Keratinocyte (primary cell): ENCODE results near the gene KLHL35. TPM values are rescaled to one million over a fixed set of nuclear protein-coding genes. Genes with fewer than 3 reads are reported as not detected.

Source experiments
- DNase-seq: peaks from one replicate; pipeline ENCODE4 v3.0.0-alpha.2; 2011; ENCODE audit warnings: low read depth, missing footprints, low spot score
- FAIRE-seq: peaks from 2 replicates; lab custom pipeline; 2011; peaks lifted over from hg19 to GRCh38; lab: Jason Lieb, UNC
- H2AFZ ChIP-seq: 2 replicates; pipeline ENCODE4 v1.6.0; 2012; ENCODE audit warnings: low read length, control low read depth, inconsistent platforms; ENCODE audit not compliant: control insufficient read depth
- H3K27ac ChIP-seq: 2 replicates; pipeline ENCODE4 v1.5.1; 2011; ENCODE audit warnings: low read length; ENCODE audit not compliant: control insufficient read depth, insufficient read depth
- H3K27me3 ChIP-seq: 3 replicates; pipeline ENCODE4 v1.6.0; 2011; ENCODE audit warnings: low read length; ENCODE audit not compliant: control insufficient read depth, insufficient read depth; ENCODE audit errors: extremely low read depth
- H3K36me3 ChIP-seq, 2 experiments: 2 replicates in 1 of 2; 3 replicates in 1 of 2; pipeline ENCODE4 v1.5.1; 2011; ENCODE audit warnings: low read length in 2 of 2, mild to moderate bottlenecking in 1 of 2; ENCODE audit not compliant: control insufficient read depth in 2 of 2, insufficient read depth in 2 of 2; ENCODE audit errors: extremely low read depth in 1 of 2
- H3K4me1 ChIP-seq: 3 replicates; pipeline ENCODE4 v1.5.1; 2011; ENCODE audit warnings: low read length; ENCODE audit not compliant: control insufficient read depth, insufficient read depth; ENCODE audit errors: extremely low read depth
- H3K4me2 ChIP-seq: 3 replicates; pipeline ENCODE4 v1.6.0; 2011; ENCODE audit warnings: low read depth, low read length; ENCODE audit not compliant: control insufficient read depth, insufficient read depth; ENCODE audit errors: extremely low read depth
- H3K4me3 ChIP-seq, 3 experiments: fragments of 200-600 bp in 1 of 3; sonication (generic) in 1 of 3; 2 replicates in 2 of 3; 3 replicates in 1 of 3; pipeline ENCODE4 v1.5.1; 2011 to 2016; ENCODE audit warnings: low read length in 3 of 3, mild to moderate bottlenecking in 3 of 3, control low read depth in 2 of 3, inconsistent platforms in 1 of 3, low read depth in 1 of 3, mixed read lengths in 1 of 3, mixed run types in 1 of 3, moderate library complexity in 1 of 3; ENCODE audit not compliant: control insufficient read depth in 2 of 3, insufficient read depth in 2 of 3; ENCODE audit errors: extremely low read depth in 1 of 3
- H3K79me2 ChIP-seq: 2 replicates; pipeline ENCODE4 v1.6.0; 2012; ENCODE audit warnings: low read length; ENCODE audit not compliant: control insufficient read depth, insufficient read depth
- H3K9ac ChIP-seq: 3 replicates; pipeline ENCODE4 v1.6.0; 2011; ENCODE audit warnings: low read length; ENCODE audit not compliant: control insufficient read depth, insufficient read depth; ENCODE audit errors: extremely low read depth
- H3K9me1 ChIP-seq: 3 replicates; pipeline ENCODE4 v1.6.0; 2011; ENCODE audit warnings: low read length; ENCODE audit not compliant: control insufficient read depth, insufficient read depth; ENCODE audit errors: extremely low read depth
- H3K9me3 ChIP-seq: 2 replicates; pipeline ENCODE4 v1.5.1; 2012; ENCODE audit warnings: low read depth, low read length; ENCODE audit not compliant: control insufficient read depth
- H4K20me1 ChIP-seq: 3 replicates; pipeline ENCODE4 v1.6.0; 2011; ENCODE audit warnings: low read length; ENCODE audit not compliant: control insufficient read depth, insufficient read depth; ENCODE audit errors: extremely low read depth
- EZH2 ChIP-seq: IDR thresholded peaks from one replicate; pipeline ENCODE4 v1.6.1; 2012; ENCODE audit warnings: inconsistent platforms, mild to moderate bottlenecking, low read length, moderate library complexity
- dilution Hi-C: fragments of 300-500 bp; cut with MboI; formaldehyde crosslinking; loops from one replicate; pipeline ENCODE4 v1.7.0; 2020; ENCODE audit warnings: low sequenced_read_pairs; ENCODE audit not compliant: extremely low pct_ligation_motif_present
- polyA plus RNA-seq, 5 experiments: library from polyadenylated mRNA; depleted of rRNA in 3 of 5; stranded (reverse) in 3 of 5; stranded (forward) in 1 of 5; unstranded in 1 of 5; fragments of >200 nt; gene quantifications; 1 replicate in 1 of 5; 2 replicates in 3 of 5; 3 replicates in 1 of 5; pipeline versions ENCODE4 v1.2.1 to v1.2.3, GENCODE V29; 2011 to 2012; ENCODE audit warnings: missing spikeins in 2 of 5, low read depth in 1 of 5, low replicate concordance in 1 of 5
- TF ChIP-seq, protein P1 (sequence below), 3 experiments: IDR thresholded peaks in 1 of 3; conservative IDR thresholded peaks in 1 of 3; optimal IDR thresholded peaks in 1 of 3; 2 replicates in 2 of 3; 3 replicates in 1 of 3; pipeline versions ENCODE3 to v1.5.1; 2011; ENCODE audit warnings: low read length in 3 of 3, mild to moderate bottlenecking in 3 of 3, moderate library complexity in 2 of 3, control low read depth in 1 of 3, inconsistent platforms in 1 of 3; ENCODE audit not compliant: insufficient read depth in 2 of 3; ENCODE audit errors: extremely low read depth in 1 of 3

KLHL35 gene
- polyA plus RNA-seq, 1 donor (not counting 4 experiments of a cell fraction or from before 2014, with no cell fraction given), result 0.58 TPM

DNA sequence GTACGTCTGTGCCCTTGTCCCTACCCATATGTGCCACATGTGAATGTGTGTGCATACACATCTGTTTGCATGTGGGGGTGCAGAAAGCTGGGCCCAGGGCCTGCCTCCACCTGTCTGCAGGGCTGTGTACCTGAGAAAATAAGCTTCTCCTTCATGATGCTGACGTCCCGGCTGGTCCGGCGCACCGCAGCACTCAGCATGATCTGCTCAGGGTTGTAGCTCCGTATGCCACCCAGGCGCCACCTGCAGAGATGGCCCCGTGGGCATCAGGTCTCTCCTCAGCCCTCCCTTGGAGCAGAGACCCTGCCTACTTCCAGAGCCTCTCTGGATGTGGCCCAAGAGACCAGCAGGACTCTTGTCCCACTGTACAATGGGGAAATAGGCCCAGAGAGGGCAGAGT is 3.8 kb upstream of the KLHL35 start:
- DNase-seq (no peak), FAIRE-seq (no peak)

DNA sequence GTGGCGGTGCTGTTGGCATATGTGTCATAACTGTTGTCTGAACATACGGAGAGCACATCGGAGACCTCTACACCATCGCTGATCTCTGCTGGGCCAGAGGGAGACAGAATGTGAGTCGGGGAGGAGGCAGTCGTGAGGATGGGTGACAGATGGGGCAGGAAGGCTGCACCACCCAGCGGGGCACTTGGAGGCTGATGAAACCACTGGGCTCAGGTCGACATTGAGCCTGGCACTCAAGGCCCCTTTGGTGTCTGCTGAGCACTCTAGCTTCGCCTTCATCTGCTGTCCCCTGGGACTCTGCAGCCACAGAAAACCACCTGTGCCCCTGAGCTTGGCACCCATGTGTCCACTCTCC is 2.5 kb upstream of the KLHL35 start:
- no peak for DNase-seq
- no peak overlapping the region for H3K9ac ChIP-seq
- dilution Hi-C loops, result no loop called here
- H3K4me2 ChIP-seq, result no peak overlapping the region
- H2AFZ ChIP-seq, result no peak overlapping the region
- H3K36me3 ChIP-seq, result no peaks in the 10 kb centered on the region
- no peak overlapping the region for H3K27ac ChIP-seq
- H3K9me3 ChIP-seq, result no peaks in the 10 kb centered on the region
- no peak overlapping the region for H3K4me3 ChIP-seq
- no peak for TF ChIP-seq EZH2
- TF ChIP-seq, protein P1, sequence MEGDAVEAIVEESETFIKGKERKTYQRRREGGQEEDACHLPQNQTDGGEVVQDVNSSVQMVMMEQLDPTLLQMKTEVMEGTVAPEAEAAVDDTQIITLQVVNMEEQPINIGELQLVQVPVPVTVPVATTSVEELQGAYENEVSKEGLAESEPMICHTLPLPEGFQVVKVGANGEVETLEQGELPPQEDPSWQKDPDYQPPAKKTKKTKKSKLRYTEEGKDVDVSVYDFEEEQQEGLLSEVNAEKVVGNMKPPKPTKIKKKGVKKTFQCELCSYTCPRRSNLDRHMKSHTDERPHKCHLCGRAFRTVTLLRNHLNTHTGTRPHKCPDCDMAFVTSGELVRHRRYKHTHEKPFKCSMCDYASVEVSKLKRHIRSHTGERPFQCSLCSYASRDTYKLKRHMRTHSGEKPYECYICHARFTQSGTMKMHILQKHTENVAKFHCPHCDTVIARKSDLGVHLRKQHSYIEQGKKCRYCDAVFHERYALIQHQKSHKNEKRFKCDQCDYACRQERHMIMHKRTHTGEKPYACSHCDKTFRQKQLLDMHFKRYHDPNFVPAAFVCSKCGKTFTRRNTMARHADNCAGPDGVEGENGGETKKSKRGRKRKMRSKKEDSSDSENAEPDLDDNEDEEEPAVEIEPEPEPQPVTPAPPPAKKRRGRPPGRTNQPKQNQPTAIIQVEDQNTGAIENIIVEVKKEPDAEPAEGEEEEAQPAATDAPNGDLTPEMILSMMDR (optimal IDR thresholded peaks at IDR 0.05 in 1 of 3, IDR thresholded peaks at IDR 0.05 in 1 of 3, conservative IDR thresholded peaks at IDR 0.05 in 1 of 3; ENCODE audit: extremely low read depth in 1 of 3, insufficient read depth in 2 of 3, low read length in 3 of 3), result no peak
- H3K4me1 ChIP-seq, result no peaks in the 10 kb centered on the region
- no peaks in the 10 kb centered on the region for H3K79me2 ChIP-seq
- H4K20me1 ChIP-seq, result peaks cover 2% of the 10 kb centered on the region
- H3K9me1 ChIP-seq, result no peaks in the 10 kb centered on the region
- peaks cover 34% of the 10 kb centered on the region for H3K27me3 ChIP-seq
- FAIRE-seq, result no peak

More for the DNA sequence above, 3.8 kb upstream of the KLHL35 start:
- H3K4me3 ChIP-seq, result no peak overlapping the region
- no peaks in the 10 kb centered on the region for H3K79me2 ChIP-seq
- no peak for TF ChIP-seq EZH2
- TF ChIP-seq, protein P1 (optimal IDR thresholded peaks at IDR 0.05 in 1 of 3, IDR thresholded peaks at IDR 0.05 in 1 of 3, conservative IDR thresholded peaks at IDR 0.05 in 1 of 3; ENCODE audit: extremely low read depth in 1 of 3, insufficient read depth in 2 of 3, low read length in 3 of 3), result no peak
- H4K20me1 ChIP-seq, result peaks cover 2% of the 10 kb centered on the region
- no peak overlapping the region for H3K27ac ChIP-seq
- no peaks in the 10 kb centered on the region for H3K9me1 ChIP-seq
- no peak overlapping the region for H3K4me2 ChIP-seq
- H3K27me3 ChIP-seq, result peaks cover 34% of the 10 kb centered on the region
- H2AFZ ChIP-seq, result no peak overlapping the region
- no peak overlapping the region for H3K9ac ChIP-seq
- H3K9me3 ChIP-seq, result no peaks in the 10 kb centered on the region
- no peaks in the 10 kb centered on the region for H3K36me3 ChIP-seq
- dilution Hi-C loops, result no loop called here
- peaks cover 8% of the 10 kb centered on the region for H3K4me1 ChIP-seq
